CD4-positive, alpha-beta T cell treated with Interleukin-17A for 4 hours (primary cell): Measurements from ENCODE around the gene PDE4D.

ENCODE experiments used
- DNase-seq: peaks from one replicate; pipeline ENCODE4 v3.0.0-alpha.2; 2020; ENCODE audit warnings: mixed read lengths

The PDE4D gene

DNA sequence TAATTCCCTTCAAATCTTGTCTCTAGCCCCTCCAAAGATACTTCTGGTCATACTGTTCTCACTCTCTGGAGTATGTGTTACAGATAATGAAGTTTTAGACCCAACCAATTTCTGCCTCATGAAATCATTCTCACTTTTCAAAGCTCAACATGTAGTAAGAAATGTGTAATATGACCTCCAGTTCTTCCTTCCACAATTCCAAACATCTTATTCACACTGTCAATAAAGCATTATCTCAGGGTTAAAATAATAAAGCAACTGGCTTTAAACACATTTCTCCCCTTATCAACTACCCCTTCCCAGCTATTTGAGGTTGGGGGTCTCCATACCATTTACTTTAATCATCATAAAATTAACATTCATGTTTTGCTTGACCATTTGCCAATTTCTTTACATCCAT, 656.5 kb downstream of the PDE4D start:
- DNase-seq: no peak

DNA sequence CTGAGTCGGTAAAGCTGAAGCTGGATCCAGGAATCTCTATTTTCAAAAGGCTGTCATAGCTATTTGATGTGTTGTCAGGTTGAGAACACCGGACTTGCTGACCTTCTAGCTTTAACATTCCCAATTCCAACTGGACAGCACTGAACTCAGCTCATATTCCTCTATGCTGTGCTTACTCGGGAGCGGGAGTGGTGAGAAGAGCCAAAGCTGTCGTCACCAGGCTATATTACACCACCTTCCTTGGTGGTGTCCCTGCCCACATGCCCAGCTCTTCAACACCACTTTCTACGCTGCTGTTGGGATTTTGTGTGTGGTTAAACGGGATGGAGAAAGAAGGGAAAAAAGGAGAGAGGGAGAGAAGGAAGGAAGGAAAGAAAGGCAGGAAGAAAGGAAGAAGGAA, 657.1 kb downstream of the PDE4D start:
- DNase-seq: no peak

DNA sequence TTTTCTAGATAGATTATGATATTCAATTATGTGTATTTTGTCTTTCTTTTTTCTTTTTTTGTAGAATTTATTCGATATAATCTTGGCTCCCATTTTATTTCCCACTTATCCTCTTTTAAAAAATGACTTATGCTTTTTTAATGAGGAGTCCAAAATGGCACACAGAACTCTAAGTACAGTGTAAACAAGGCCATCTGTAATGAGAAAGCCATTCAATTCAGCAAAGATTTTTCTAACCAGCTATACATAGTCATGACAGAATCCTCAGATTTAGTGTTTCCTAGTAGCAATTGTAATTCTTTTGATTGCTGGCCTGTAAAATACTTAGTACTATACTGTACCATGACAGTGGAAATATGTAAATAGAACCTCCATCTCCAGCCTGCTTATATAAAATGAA, 659.3 kb downstream of the PDE4D start:
- DNase-seq: no peak

DNA sequence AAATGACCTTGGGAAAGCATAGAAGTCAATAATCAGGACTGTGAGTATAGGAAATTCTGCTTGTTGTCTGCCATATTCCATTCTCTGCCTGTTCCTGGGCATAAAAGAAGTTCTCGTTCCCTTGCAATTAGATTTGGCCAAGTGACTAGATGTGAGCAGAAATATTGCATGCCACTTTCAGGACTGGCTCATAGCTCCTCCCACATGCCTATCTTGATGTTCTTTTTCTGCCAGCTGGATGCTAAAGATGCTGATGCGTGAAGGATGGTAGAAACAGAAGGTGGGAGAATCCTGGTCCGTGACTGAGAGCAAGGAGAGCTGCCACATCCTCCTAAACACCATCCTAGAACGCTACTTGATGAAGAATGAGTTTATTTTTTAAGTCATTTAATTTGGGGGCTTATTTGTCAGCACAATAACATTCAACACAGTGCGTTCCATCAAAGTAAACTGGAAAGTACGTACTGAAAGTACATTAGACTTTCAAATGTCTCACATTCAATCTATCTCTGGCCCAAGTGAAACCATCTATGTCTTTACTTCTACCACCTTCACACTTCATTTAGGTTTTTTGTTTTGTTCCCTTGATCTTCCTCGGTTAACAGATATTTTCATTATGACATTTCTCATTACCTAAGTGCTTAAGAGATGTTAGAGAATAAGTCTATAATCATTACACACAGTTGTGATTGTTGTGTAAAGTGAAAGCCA, 662.1 kb downstream of the PDE4D start:
- DNase-seq: no peak

DNA sequence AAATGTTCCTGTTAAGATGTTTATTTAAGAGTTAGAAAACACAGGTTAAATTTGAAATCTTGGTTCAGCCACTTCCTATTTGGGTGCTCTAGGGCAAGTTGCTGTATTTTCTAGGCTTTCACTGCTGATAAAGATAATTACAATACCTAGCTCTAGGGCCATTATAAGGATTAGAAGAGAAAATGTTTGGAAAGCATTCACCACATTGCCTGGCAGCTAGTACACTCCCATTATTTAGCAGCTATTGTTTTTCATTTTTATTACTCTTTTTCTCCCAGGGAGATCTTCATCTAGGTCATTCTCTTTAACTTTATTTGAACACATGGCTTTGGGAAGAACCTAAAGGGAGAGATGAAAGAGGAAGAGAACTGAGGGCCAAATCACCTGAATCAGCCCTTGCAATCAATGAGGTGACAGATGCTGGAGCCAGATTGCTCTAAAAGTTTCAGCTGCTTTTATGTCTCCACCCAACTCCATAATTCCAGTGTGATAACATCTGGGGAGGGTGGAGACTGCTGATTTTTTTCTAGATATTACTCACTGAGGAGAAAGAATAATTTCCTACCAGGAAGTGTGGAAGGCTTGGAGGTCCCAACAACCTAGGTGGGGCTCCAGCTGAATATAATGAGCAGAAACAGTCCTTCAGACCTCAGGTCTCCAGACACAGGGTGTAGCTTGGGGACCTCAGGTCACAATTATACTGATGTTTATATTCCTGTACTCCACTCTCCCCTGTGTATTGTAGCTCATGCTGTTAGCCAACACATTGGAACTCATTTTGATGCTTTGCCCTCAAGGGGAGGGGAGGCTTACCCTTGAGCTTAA, 670.6 kb downstream of the PDE4D start:
- DNase-seq: no peak

DNA sequence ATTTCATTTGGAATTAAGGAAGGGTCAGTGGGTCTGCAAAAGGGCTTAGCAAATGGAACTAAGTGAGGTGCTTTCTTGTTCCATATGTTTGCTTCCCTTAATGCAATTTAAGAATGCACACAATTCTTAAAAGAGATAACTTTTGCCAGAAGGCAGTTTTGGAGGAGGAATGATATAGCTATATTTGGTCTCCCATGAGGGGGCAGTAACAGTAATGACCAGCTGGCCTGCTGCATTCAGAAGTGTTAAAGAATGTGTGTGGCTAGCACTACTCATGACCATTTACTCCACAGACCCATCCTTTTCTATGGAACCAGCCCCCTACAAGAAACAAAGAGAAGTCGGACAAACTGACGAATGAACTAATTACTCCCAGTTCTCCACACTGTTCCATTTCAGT, 671.8 kb downstream of the PDE4D start:
- no peak for DNase-seq

DNA sequence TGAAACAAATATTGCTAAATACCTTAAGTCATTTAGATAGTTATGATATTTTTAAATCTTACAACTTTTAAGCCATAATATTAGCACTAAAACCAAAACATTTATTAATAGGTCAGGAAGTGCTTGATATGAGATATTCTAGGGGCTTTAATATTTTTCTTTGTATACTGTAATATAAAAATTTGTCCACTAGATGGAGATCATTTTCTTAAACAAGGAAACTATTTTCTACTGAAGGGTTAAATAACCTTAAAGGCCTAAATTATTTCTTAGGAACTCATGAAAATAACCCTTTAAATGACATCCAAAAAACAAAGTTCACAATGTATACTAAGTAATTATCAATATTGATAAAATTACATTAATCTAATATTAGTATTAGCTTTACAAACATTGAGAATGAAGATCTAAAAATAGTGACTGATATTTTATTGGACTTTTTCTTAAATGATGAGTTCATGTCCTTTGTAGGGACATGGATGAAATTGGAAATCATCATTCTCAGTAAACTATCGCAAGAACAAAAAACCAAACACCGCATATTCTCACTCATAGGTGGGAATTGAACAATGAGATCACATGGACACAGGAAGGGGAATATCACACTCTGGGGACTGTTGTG, 675.0 kb downstream of the PDE4D start:
- no peak for DNase-seq

DNA sequence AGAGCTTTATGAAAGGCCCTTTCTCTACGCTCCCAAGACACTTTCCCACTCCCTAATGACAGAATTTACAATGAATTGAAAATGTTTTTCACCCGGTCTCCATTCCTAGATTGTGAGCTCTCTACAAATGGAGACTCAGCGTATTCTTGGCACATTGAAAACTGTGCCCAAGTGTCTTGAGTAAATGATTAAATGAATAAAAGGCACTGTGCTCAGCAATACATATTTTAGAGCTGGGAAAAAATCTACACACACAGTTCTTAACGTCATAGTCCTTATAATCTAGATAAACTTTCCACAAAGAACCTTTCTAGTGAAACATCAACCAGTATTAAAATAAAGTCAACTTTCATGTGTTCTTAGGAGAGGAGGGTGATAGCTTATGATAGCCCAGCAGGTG, 676.7 kb downstream of the PDE4D start:
- DNase-seq: no peak

DNA sequence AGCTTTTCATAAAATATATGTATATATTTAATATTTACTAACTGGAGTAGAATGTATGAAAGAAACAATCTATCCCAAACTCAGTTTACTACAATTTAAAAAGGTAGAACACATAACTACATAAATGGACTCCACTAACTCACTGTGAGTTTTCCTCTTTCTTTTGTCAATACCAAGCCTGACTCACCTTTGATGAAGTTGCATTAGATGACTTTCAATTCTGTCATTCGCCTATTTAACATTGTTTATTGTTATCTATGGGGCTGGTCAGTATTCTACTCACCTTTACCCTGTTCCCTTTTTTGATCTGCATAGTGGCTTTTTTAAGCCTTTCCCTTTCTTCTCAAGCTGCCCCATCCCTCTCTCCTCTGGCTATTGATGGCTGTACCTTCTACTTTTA, 680.9 kb downstream of the PDE4D start:
- no peak for DNase-seq

DNA sequence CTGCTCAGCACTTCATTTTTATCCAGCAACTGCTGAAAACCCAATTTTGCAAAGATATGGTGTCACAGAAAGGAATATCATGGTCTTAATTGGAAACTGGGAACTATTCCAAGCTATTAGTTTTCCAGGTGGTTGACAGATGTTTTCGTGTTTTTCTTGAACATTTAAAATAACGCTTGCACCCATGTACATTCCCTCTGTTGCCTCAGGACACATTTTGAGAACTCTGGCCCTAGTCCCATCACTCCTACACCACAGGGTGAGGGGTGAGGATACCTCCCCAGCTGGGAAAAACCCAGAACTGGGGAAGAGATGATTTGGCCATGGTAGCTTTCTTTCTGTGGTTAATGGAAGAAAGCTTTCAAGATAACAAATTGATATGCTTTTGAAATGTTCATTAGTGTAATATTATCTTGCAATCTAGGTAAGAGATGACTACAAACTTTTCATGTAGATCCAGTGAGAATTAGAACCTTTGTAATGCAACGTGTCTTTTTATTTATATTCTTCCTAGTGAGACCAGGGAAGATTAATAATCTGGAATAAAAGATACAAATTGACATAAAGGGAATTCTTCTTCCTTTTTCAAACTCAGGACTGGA, 683.7 kb downstream of the PDE4D start:
- no peak for DNase-seq

DNA sequence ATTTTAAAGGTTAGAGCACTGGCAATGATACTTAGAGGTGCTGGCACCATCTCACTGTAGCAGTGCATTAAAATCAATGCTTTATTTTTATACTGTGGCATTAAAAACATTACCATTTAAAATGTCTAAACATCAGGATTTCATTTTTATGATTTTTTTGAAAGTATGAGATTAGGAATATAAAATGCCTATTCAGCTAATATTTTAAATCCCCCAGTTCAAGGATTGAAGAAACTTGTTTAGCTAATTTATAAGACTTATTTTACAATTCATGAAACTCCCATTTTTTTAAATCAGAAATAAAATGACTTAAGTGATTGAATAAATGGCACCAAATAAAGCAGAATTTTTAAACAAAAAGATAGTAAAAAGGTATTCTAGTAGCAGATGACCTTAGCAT, 685.1 kb downstream of the PDE4D start:
- DNase-seq: no peak

DNA sequence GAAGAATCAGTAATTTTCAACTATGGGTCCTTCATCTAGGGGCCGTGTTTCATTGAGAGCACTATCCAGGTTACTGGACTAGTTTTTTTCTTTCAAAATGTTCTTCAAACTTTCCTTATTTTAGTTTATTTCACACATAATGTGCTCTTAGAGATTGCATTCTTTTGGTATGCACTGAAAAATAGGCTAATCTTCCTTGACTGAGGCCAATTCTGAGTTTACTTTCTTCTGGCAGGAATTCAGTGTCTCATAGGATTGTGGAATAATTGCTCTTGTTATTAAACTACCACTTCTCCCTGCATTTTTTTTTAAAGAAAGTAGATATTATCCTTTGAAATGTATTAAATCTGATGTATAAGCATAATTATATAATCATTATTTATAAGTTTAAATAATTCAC, 686.1 kb downstream of the PDE4D start:
- no peak for DNase-seq

DNA sequence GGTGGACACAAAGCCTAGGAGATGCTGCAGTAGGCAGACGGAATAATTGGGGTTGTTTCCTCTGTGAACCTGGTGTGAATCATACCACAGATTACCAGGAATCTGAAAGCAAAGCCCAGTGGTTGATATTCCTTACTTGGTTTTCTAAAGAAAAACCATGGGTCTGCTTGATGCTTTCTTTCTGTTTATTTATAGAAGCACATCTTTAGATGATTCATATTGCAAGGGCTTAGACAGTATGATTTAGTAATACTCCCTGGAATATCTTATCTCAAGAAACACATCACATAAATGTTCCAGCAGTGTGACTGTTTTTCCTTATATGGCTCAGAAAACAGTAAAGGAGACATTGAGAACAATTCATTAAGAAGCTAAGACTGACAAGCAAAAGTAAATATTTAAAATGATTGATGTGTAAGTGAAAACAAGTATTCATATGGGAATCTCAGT, 687.4 kb downstream of the PDE4D start:
- no peak for DNase-seq

DNA sequence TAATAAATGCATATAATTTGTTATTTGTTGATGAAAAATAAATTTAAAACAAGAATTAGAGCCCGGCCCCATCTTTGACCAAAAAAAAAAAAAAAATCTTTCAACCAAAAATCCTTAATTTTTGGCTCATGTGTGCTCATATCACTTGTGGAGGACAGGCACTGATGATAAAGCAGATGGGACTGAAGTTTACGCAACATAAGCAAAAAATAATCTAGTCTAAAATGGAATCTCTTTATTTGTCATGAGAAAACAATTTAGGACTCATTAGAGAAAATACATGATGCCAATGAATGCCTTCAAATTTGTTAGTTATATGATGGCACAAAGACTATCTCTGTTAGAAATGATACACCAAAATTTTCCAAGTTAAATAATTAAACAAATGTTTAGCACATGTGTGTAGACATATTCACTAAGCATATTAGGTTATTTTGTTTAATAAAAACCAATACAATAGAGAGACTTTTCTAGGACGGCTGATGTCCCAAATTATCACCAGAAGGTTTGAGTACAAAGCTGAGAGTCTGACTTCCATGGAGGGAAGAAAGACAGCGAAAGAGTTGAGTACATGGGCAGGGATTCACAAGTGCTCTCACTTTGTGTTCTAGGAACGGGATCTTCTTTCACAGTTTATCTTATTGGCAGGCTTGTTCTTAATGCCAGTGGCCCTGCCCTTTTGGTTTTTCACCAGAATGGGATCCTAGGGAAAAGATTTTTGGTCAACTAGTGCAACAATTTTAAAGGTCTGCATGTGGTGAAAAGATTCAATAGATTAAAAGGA, 689.2 kb downstream of the PDE4D start:
- no peak for DNase-seq

DNA sequence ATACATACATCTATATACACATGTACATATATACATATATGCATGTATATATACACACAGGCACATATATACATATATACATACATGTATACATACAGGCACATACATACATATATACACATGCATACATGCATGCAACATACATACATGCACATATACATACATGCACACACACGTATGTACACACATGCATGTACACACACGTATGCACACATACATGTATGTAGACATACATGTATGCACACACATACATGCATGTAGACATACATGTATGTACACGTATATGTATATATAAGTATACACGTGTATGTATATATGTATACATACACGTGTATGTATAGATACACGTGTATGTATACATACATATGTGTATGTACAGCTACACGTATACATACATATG, 693.7 kb downstream of the PDE4D start:
- no peak for DNase-seq

DNA sequence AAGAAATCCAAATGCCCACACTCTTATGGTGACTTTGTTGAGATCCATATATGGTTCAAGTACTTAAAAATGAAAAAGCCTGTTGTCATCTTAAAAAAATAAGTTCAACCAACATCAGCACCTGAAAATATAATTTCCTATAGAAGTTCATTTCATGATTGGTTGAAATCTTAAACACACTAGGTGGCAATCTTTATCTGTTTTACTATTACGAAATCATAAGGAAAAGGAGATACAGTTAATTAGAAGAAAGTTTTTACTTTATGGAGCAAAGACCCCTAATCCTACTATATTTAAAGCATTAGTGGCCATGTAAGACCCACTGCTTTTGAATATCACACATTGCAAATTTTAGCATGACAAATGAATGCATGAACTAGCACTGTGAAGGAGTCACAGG, 694.7 kb downstream of the PDE4D start:
- DNase-seq: no peak

DNA sequence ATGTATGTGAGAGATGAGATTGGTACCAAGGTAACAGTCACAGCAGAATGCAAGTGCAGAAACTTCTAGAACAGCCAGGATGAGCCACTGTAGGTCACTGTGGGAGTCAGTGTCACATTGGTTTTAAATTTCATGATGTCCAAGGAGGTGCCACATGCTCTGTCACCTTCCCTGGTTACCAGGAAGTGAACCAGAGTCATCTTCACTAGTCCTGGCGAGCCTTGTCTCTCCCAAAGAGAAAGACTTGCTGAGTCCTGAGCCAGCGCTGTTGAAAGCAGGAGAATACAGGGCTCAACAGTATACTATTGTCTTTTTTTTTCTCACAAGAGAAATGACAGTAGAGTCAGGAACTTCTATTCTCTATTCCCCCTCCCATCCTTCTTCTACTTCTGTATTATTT, 695.2 kb downstream of the PDE4D start:
- no peak for DNase-seq

DNA sequence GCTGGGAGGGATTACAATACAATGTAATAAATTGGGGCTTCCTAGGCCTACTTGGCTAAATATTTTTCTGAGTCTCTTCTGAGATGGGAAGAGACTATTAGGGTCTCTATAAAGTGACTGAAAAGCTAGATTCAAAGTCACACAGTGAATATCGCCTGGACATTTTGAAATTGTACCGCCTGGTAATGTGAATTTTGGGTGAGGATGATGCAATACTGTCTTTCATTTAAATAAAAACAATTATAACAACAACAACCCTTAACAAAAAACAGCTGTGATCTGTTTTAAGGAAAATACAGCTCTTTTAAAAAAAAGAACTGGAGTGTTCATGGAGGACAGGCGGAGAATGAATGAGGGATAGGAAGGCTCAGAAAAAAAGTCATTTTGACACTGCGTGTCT, 695.6 kb downstream of the PDE4D start:
- DNase-seq: no peak

DNA sequence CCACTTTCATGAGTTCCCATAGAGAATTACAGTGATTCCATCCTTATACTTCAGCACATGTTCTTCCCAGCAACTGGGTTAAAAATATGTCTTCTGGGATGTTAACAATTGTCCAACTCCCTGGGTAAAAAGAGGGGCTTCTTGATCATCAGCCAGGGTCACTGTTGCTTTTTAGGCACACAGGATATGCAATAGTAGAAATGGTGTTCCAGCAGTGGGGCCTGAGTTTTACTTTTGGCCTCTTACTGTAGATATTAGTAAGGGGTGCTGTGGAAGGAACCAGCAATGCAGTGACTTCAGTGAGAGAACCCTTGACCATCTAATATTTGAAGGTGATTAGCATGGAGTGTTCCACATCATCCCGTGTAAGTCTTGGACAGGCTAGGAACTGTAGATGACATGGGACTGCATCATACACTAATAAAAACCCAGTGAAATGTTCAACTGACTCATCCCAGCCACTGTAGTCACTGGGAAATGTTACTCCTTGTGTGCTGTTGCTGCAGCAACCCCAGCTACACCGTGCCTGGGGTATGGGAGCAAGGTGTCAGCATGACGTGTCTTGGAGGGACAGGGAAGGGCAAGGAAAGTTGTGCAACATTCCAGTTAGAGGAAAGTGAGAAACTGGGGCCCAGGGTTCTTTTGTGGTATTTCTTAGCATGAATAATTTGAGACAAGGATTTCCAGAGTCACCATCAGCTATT, 699.8 kb downstream of the PDE4D start:
- no peak for DNase-seq

DNA sequence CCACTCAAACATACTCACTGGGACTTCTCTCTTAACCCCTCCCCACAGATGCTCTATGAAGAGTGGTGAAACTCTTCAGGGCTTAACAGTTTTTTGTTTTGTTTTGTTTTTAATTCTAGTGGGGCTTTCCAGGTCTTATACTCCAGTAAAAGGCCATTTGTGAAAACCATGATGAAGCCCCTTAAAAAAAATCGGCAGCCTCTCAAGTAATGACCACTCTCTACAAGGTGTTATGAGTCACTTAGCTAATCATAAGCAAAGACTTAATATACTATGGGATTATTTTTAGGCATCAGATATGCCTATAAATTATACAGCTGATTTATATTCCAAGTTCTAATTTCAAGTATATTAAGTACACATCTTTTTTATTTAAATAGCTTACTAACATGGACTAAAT, 702.8 kb downstream of the PDE4D start:
- DNase-seq: no peak

DNA sequence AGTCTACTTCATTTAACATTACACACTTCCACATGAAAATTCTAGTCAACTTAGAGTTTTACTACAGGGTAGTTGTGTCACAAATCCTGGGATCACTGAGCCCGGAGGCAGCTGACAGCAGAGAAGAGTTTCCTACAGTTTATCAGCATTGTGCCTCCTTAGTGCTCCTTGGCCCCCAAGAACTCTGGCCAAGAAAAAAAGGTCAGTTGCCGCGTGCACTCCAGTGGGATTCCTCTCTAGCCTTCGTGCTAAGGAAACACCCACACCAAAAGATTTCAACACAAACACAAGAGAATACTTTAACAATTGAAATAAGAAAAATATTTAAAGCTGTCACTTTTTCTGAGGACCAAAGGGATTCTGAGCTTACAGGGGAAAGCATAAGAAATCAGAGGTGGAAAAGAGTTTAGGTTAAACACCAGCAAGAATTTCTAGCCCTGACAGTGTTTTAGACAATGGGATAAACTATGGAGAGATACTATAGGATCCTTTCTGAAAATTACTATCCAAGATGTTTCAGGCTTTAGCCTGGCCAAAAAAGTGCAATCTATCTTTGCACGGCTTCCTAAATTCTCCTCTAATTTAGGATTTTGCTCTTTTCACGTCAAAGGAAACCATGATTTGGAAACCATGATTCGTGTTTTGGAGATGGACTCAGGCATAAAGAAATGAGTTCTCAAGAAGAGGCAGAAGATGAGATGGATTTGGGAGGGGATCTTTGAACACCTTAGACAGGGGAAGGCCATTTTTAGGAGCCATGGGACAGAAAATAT, 703.9 kb downstream of the PDE4D start:
- no peak for DNase-seq
